WTC11 (cell line): ENCODE measurements around the gene SULF2.

Experiments
- CREB1 ChIP-seq: sonication (generic); formaldehyde crosslinking; IDR thresholded peaks from 2 replicates; pipeline ENCODE4 v1.8.0; 2023; ENCODE audit warnings: mild to moderate bottlenecking, missing genetic modification reagents
- FOXJ3 ChIP-seq: sonication (generic); formaldehyde crosslinking; IDR thresholded peaks from 2 replicates; pipeline ENCODE4 v1.9.0; 2021; ENCODE audit warnings: missing genetic modification reagents, mild to moderate bottlenecking, borderline replicate concordance
- NR2C2 ChIP-seq: sonication (generic); formaldehyde crosslinking; IDR thresholded peaks from 2 replicates; pipeline ENCODE4 v1.8.0; 2022; ENCODE audit warnings: mild to moderate bottlenecking, missing genetic modification reagents

GRCh38 chr20:47718398-47718797, 66.9 kb downstream of the SULF2 start:
- no peak for TF ChIP-seq NR2C2
- no peak for TF ChIP-seq FOXJ3
- no peak for TF ChIP-seq CREB1 (CRISPR knock-in tag)
